Peyer's patch (tissue), 4 donors: ENCODE results near the gene AP3M1.

ENCODE experiments used
- CTCF ChIP-seq, 6 experiments: fragments of 450-650 bp in 4 of 6; fragments of 200-600 bp in 2 of 6; sonication (generic) in 1 of 6; IDR thresholded peaks; one replicate each; pipeline ENCODE4 v1.5.1; 2017 to 2019; ENCODE audit warnings: antibody characterized with exemption in 6 of 6, mild to moderate bottlenecking in 3 of 6, moderate library complexity in 1 of 6
- POLR2A ChIP-seq, 2 donors: fragments of 450-650 bp; IDR thresholded peaks; one replicate each; pipeline ENCODE4 v1.5.1; 2017; ENCODE audit warnings: antibody characterized with exemption in 2 of 2, mild to moderate bottlenecking in 2 of 2, moderate library complexity in 2 of 2

DNA sequence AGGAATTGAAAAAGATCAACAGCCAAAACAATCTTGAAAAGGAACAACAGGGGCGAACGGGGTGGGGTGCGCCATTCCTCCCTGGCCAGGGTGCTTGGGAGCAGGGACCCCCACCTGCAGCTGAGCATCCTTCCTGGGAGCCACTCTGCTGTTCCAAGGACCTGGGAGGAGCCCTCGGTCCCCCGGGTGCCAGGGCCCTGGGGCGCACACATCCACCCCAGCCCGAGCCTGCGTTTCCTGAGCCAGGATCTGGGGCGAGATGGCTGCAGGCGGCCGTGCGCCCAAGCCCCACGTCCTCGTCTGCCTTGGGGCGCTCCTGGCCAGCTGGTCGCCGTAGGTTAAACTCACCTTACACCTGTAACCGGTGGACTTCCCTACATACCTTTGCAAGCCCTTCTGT is 10.6 kb downstream of the AP3M1 start:
- TF ChIP-seq CTCF (IDR thresholded peaks at IDR 0.05) (no peak), POLR2A (IDR thresholded peaks at IDR 0.05) (no peak)
